NB4 (cell line): ENCODE measurements around the gene NTSR1.

ENCODE experiments used
- DNase-seq: peaks from one replicate; pipeline ENCODE4 v3.0.0; 2010; ENCODE audit warnings: low read depth
- H3K4me3 ChIP-seq: one replicate; pipeline ENCODE4 v1.5.1; 2011; ENCODE audit warnings: mild to moderate bottlenecking, low read depth, low read length, moderate library complexity
- CTCF ChIP-seq: IDR thresholded peaks from one replicate; pipeline ENCODE4 v1.5.1; 2012; ENCODE audit warnings: low read depth, low read length
- MAX ChIP-seq: IDR thresholded peaks from 2 replicates; pipeline ENCODE4 v1.6.1; 2011; ENCODE audit warnings: low read depth, low read length
- MYC ChIP-seq: IDR thresholded peaks from 2 replicates; pipeline ENCODE4 v1.6.1; 2011; ENCODE audit warnings: low read depth, low read length
- POLR2A ChIP-seq: IDR thresholded peaks from 2 replicates; pipeline ENCODE4 v1.6.1; 2011; ENCODE audit warnings: mild to moderate bottlenecking; ENCODE audit not compliant: insufficient read length; ENCODE audit errors: extremely low read depth

NTSR1 gene

GRCh38 chr20:62715201-62715600 is 6.6 kb downstream of the NTSR1 start:
- no peak overlapping the region for H3K4me3 ChIP-seq
- DNase-seq: no peak
- no peak for TF ChIP-seq MAX
- no peak for TF ChIP-seq POLR2A
- no peak for TF ChIP-seq MYC
- TF ChIP-seq CTCF: no peak

GRCh38 chr20:62716198-62716940 is 7.7 kb downstream of the NTSR1 start:
- no peak overlapping the region for H3K4me3 ChIP-seq
- peak; percentile 76 for DNase-seq
- TF ChIP-seq CTCF: no peak
- TF ChIP-seq MAX: 0 out of 2 replicates have a peak, but pooled peaks have one; percentile 5
- no peak for TF ChIP-seq MYC
- no peak for TF ChIP-seq POLR2A

GRCh38 chr20:62716941-62717310 is 8.3 kb downstream of the NTSR1 start:
- DNase-seq: no peak
- TF ChIP-seq MAX (no peak), POLR2A (no peak), MYC (no peak), CTCF (no peak)
- H3K4me3 ChIP-seq: no peak overlapping the region

- no peak for DNase-seq
- H3K4me3 ChIP-seq: no peak overlapping the region
- TF ChIP-seq CTCF (no peak), POLR2A (no peak), MYC (no peak), MAX (no peak)
These were observed 9.3 kb downstream of the NTSR1 start for GRCh38 chr20:62717933-62718332.

- no peak overlapping the region for H3K4me3 ChIP-seq
- TF ChIP-seq MYC (no peak), MAX (no peak), POLR2A (no peak), CTCF (no peak)
- DNase-seq: no peak
These were observed 9.9 kb downstream of the NTSR1 start for GRCh38 chr20:62718546-62718945.
